Astrocyte of the spinal cord (primary cell): Measurements from ENCODE around the gene VILL.

Experiments used
- DNase-seq: peaks from one replicate; pipeline ENCODE4 v3.0.0; 2011; ENCODE audit warnings: low read depth, low spot score
- H3K4me3 ChIP-seq: 2 replicates; pipeline ENCODE4 v1.5.1; 2011; ENCODE audit warnings: low read depth, mild to moderate bottlenecking, low read length, moderate library complexity
- CTCF ChIP-seq: IDR thresholded peaks from 2 replicates; pipeline ENCODE4 v1.5.1; 2012; ENCODE audit warnings: low read depth, mild to moderate bottlenecking, low read length, inconsistent platforms
- in situ Hi-C: cut with HindIII; loops from 2 replicates; pipeline ENCODE4 v1.10.0; 2017; ENCODE audit warnings: low sequenced_read_pairs

Gene VILL

GRCh38 chr3:37945156-37945806 lies 45.3 kb upstream of the VILL start:
- no peak overlapping the region for H3K4me3 ChIP-seq
- no peak for TF ChIP-seq CTCF
- in situ Hi-C loops, result no loop called here
- DNase-seq, result no peak

- no peak for DNase-seq
- no peak for TF ChIP-seq CTCF
- in situ Hi-C loops, result no loop called here
- H3K4me3 ChIP-seq, result no peak overlapping the region
Measured at GRCh38 chr3:37945807-37946530, 44.6 kb upstream of the VILL start.

GRCh38 chr3:37946531-37946889 lies 44.1 kb upstream of the VILL start:
- no peak for TF ChIP-seq CTCF
- peak; percentile 53 for DNase-seq
- no peak overlapping the region for H3K4me3 ChIP-seq
- in situ Hi-C loops, result no loop called here

GRCh38 chr3:37949866-37950265 lies 40.7 kb upstream of the VILL start:
- in situ Hi-C loops, result no loop called here
- peak; percentile 64 for DNase-seq
- no peak for TF ChIP-seq CTCF
- H3K4me3 ChIP-seq, result no peak overlapping the region

- in situ Hi-C loops, result no loop called here
- peak; percentile 38 for DNase-seq
- no peak for TF ChIP-seq CTCF
- no peak overlapping the region for H3K4me3 ChIP-seq
Measured at GRCh38 chr3:37952564-37952963, 38.0 kb upstream of the VILL start.

GRCh38 chr3:37953226-37953625 lies 37.4 kb upstream of the VILL start:
- in situ Hi-C loops, result no loop called here
- H3K4me3 ChIP-seq, result no peak overlapping the region
- no peak for TF ChIP-seq CTCF

More at GRCh38 chr3:37953226-37953625, 37.4 kb upstream of the VILL start:
- no peak for DNase-seq
